SU-DHL-6 (cell line): ENCODE results near the gene ACBD6.

ENCODE experiments used
- H2AFZ ChIP-seq: fragments of 200-600 bp; sonication (generic); 2 replicates; pipeline ENCODE4 v1.6.1; 2014; ENCODE audit warnings: low read depth, mild to moderate bottlenecking, moderate library complexity, mixed read lengths, antibody characterized with exemption, low read length; ENCODE audit not compliant: severe bottlenecking
- H3F3A ChIP-seq: fragments of 200-600 bp; shearing (Covaris generic); 2 replicates; pipeline ENCODE4 v1.6.0; 2016; ENCODE audit warnings: antibody characterized with exemption, mild to moderate bottlenecking; ENCODE audit not compliant: insufficient read depth
- H3K27ac ChIP-seq: fragments of 200-600 bp; sonication (generic); 2 replicates; pipeline ENCODE4 v1.5.1; 2016; ENCODE audit warnings: low read depth, mild to moderate bottlenecking, low read length, moderate library complexity, mixed read lengths
- H3K27me3 ChIP-seq: fragments of 200-600 bp; sonication (generic), shearing (Covaris generic); 2 replicates; pipeline ENCODE4 v1.6.0; 2014; ENCODE audit warnings: mild to moderate bottlenecking, low read length
- H3K36me3 ChIP-seq: fragments of 200-600 bp; sonication (generic); 2 replicates; pipeline ENCODE4 v1.6.1; 2014; ENCODE audit warnings: mild to moderate bottlenecking, low read length, mixed read lengths
- H3K4me2 ChIP-seq: fragments of 300-600, 200-600 bp; shearing (Covaris generic), sonication (generic); 2 replicates; pipeline ENCODE4 v1.6.0; 2014; ENCODE audit warnings: low read length, low read depth, mild to moderate bottlenecking; ENCODE audit not compliant: poor library complexity, severe bottlenecking
- H3K4me3 ChIP-seq: fragments of 200-600 bp; sonication (generic); 2 replicates; pipeline ENCODE4 v1.5.1; 2014; ENCODE audit warnings: antibody characterized with exemption, low read length, mild to moderate bottlenecking, mixed read lengths; ENCODE audit not compliant: insufficient read depth, poor library complexity, severe bottlenecking
- H3K79me2 ChIP-seq: fragments of 200-600 bp; sonication (generic); 2 replicates; pipeline ENCODE4 v1.6.1; 2014; ENCODE audit warnings: mild to moderate bottlenecking, low read length, moderate library complexity; ENCODE audit not compliant: insufficient read depth
- H3K9ac ChIP-seq: fragments of 200-600 bp; sonication (generic); 2 replicates; pipeline ENCODE4 v1.7.0; 2014; ENCODE audit warnings: mild to moderate bottlenecking, low read length
- H3K9me2 ChIP-seq: fragments of 200-600 bp; sonication (generic); replicated peaks from 2 replicates; pipeline ENCODE4 v1.6.1; 2014; ENCODE audit warnings: low read length; ENCODE audit not compliant: insufficient read depth
- H3K9me3 ChIP-seq: fragments of 200-600 bp; sonication (generic); 2 replicates; pipeline ENCODE4 v1.6.1; 2014; ENCODE audit warnings: low read length, mixed read lengths; ENCODE audit not compliant: insufficient read depth
- H4K20me1 ChIP-seq: fragments of 200-600 bp; sonication (generic); 2 replicates; pipeline ENCODE4 v1.6.1; 2014; ENCODE audit warnings: low read depth, mild to moderate bottlenecking, antibody characterized with exemption, low read length, moderate library complexity, mixed read lengths
- EZH2phosphoT487 ChIP-seq: fragments of 200-600 bp; sonication (generic), shearing (Covaris generic); conservative IDR thresholded peaks from 2 replicates; pipeline ENCODE4 v1.6.1; 2018; ENCODE audit warnings: mild to moderate bottlenecking, antibody characterized with exemption, low read length, moderate library complexity, mixed read lengths
- TF ChIP-seq, protein P1 (sequence below): fragments of 200-600 bp; sonication (generic); IDR thresholded peaks from one replicate; pipeline ENCODE4 v1.5.1; 2017; ENCODE audit warnings: antibody characterized with exemption, mild to moderate bottlenecking, low read length, moderate library complexity; ENCODE audit not compliant: insufficient read depth, poor library complexity, severe bottlenecking

The ACBD6 gene

DNA sequence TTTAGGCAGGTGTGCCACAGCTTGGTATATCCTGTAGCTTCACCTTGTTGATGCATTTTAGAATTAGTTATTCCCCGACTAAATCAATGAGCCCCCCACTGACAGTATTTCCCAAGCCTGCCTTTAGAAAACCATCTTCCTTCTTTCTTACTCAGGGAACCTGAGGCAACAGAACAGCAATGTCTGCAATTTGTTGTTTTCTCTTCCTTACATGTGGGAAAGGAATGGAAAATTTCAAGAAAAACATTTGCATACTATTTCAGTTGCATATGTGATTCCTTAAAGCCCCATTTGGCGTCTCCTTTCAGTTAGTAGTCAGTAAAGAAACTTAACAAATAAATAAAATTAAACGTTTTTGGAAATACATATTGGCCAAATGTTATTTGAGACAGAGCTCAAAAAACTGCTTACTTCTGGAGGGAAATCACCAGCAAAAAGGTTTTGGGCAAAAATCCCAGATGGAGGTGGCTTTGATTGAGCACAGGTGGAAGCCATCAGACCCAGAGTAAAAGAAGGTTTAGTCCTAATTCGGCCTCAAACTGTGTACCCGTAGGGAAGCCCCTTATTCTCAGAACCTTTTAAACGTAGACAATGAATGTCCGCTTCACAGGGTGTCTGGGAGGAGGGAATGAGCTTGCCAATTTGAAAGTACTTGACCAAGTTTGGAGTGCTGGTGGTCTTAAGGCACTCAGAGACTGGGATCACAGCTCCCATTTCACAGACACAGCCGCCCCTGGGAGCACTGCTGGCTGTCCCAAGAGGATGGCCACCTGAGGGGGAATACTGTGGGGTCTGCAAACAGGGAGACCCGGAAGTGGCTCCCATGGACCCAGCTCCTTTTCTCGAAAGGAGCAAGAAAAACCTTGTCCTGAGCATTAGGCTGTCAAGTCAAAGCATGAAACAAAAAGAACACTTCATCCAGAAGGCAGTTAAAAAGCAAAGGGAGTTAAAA is 263.0 kb downstream of the ACBD6 start:
- Histone ChIP-seq H3K9me3 (no peaks in the 10 kb centered on the region), H3K27ac (no peak overlapping the region), H3K4me2 (no peak overlapping the region), H4K20me1 (no peaks in the 10 kb centered on the region), H3K79me2 (no peaks in the 10 kb centered on the region), H2AFZ (no peak overlapping the region), H3K27me3 (no peaks in the 10 kb centered on the region), H3K4me3 (no peak overlapping the region), H3K36me3 (no peaks in the 10 kb centered on the region), H3F3A (no peaks in the 10 kb centered on the region), H3K9ac (no peak overlapping the region), H3K9me2 (no peaks in the 10 kb centered on the region)
- no peak for TF ChIP-seq EZH2phosphoT487
- TF ChIP-seq, protein P1, sequence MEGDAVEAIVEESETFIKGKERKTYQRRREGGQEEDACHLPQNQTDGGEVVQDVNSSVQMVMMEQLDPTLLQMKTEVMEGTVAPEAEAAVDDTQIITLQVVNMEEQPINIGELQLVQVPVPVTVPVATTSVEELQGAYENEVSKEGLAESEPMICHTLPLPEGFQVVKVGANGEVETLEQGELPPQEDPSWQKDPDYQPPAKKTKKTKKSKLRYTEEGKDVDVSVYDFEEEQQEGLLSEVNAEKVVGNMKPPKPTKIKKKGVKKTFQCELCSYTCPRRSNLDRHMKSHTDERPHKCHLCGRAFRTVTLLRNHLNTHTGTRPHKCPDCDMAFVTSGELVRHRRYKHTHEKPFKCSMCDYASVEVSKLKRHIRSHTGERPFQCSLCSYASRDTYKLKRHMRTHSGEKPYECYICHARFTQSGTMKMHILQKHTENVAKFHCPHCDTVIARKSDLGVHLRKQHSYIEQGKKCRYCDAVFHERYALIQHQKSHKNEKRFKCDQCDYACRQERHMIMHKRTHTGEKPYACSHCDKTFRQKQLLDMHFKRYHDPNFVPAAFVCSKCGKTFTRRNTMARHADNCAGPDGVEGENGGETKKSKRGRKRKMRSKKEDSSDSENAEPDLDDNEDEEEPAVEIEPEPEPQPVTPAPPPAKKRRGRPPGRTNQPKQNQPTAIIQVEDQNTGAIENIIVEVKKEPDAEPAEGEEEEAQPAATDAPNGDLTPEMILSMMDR = no peak

- TF ChIP-seq EZH2phosphoT487 = no peak
- H3K9ac ChIP-seq = no peak overlapping the region
These were observed 263.7 kb downstream of the ACBD6 start for GRCh38 chr1:180238675-180239074.

More at GRCh38 chr1:180238675-180239074, 263.7 kb downstream of the ACBD6 start:
- H3K9me2 ChIP-seq = no peaks in the 10 kb centered on the region
- H3K36me3 ChIP-seq = no peaks in the 10 kb centered on the region
- no peaks in the 10 kb centered on the region for H3K9me3 ChIP-seq
- no peak overlapping the region for H3K4me3 ChIP-seq
- no peaks in the 10 kb centered on the region for H3K27me3 ChIP-seq
- H3K4me2 ChIP-seq = no peak overlapping the region
- no peaks in the 10 kb centered on the region for H3F3A ChIP-seq
- H3K27ac ChIP-seq = no peak overlapping the region
- no peaks in the 10 kb centered on the region for H4K20me1 ChIP-seq
- H3K79me2 ChIP-seq = no peaks in the 10 kb centered on the region
- no peak overlapping the region for H2AFZ ChIP-seq
